ENCODE results near the gene SUPT3H.

Gene SUPT3H

DNA sequence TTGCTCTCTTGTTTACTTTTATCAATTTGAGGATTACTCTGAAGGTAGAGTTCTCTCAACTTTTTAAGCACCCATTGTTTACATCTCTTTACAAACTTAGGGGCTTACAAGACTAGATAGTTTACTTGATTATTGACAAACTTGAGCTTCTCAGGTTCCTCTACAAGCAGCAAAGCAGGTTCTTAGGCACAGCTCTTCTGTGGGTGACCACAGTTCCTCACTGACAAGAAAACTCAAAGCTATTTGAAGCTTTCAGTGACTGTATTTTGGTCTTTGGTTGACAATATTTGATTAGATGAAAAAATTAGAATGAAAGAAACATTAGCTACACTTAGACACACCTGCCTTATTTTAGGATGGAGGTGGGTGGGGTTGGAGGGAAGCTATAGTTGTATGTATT, 376.9 kb downstream of the SUPT3H start:
- DNase-seq, result no peak

DNA sequence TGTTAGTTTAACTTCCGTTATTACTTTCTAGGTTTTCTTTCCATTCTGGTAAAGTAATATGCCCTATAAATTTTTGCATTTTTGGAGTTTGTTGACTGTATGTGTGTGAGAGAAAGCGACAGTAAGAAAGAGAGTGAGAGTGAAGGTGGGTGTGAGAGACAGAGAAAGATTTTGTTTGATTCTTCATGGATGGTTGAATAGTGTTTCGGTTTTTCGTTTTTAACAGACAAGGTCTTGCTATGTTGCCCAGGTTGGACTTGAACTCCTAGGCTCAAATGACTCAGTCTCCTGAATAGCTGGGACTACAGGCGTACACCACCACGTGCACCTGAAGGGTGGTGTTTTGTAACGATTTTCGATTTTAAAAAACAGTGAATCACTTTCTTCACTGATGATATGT, 378.7 kb downstream of the SUPT3H start:
- DNase-seq, result no peak

DNA sequence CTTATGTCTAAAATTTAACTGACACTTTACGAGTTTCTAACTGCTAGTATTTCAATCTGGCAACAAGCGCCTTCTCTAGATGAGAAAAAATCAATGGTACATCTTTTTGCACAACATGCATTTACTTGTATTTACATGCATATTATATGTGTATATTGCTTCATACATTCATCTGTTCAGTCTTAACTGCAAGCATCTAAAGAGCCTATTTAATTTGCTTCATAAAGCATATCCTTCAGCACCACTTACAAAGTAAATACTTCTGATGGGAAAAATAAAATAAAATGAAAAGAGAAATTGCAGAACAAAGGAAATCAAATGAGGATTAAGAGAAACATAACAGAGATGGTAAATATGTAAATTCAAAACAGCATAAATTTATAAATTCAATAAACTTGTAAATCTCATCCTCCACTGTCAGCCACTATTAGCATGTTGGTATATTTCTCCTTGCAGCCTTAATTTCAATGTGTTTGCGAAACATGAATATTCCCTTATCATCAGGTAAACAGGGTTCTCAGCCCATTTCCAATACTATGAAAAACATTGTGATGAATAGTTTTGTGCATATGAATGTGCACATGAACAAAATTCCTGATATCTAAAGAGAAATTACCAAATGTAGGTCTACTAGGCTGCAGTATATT, 382.1 kb downstream of the SUPT3H start:
- DNase-seq, result no peak

DNA sequence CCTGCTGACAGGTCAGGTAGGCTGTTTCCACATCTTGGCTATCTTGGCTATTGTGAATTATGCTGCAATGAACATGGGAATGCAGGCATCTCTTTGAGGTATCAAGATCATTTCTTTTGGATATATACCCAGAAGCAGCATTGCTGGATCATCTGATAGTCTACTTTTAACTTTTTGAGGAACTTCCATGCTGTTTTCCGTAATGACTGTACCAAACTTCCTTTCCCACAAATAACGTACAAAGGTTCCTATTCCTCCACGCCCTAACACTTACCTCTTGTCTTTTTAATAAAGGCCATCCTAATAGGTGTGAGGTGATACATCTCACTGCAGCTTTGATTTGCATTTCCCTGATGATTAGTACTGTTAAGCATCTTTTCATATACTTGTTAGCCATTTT, 388.3 kb downstream of the SUPT3H start:
- DNase-seq, result no peak

DNA sequence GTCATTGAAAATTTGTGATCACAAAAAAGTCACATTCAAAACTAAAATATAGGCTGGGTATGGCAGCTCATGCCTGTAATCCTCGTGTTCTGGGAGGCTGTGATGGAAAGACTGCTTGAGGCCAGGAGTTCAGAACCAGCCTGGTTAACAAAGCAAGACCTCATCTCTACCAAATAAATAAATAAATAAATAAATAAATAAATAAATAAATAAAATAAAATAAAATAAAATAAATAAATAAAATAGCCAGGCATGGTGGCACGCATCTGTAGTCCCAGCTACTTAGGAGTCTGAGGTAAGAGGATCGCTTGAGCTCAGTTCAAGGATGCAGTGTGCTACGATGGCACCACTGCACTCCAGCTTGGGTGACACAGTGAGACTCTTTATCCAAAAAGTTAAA, 392.7 kb downstream of the SUPT3H start:
- no peak for DNase-seq

DNA sequence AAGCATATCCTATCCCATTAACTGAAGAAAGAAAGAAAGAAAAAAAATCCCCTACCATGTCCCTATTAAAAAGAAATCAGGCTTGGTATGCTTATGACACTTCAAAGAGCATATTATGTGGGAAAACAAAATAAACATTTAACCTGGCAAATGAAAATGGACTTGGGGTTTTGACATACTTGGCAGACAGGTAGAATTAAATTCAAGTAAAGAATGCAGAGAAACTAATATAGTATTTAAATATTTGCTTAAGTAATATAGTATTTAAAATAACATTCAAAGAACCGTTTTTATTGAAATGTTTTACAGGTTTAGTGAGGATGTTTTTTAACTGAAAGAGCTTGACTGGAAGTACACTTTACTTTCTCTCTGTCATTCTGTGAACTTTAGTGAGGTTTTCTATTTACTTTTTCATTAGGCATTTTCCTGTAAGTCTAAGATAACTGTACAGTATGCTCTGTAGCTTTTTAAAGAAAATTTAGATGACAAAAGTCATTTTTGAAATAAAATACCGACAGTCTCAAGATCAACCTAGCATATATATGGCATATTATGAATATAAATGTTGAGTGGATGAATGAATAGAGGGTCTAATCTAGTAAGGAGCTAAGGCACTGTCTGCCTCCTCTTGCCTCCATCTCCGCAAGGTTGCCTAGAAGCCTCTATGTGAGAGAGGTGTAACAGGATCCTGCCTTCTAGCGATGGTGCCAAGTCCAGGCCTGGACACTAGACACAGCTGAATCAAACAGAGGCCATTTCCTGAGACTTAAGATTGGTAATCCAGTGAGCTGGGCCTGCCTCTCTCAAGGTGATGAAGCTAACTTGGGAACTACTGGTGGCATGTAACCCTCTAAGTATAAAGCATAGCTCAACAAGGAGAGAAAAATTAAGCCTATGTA, 394.0 kb downstream of the SUPT3H start:
- DNase-seq, result no peak

DNA sequence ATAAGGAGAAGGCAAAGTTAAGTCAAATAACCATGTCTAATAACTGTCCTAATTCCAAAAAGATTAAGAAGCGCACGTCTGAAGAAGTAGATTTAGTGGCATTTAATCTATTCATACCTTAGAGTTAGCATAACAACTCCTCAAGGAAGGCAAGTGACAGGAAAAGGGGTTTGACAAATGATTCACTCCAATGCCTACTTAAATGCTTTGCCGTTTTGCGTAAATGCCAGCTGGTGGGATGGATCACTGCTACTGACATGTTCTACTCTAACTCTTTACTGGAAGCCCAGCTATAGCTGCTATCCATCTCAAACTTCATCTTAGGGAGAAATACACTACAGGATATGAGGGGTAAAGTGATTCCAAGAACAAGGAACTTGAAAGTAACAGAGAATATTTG, 396.9 kb downstream of the SUPT3H start:
- no peak for DNase-seq

DNA sequence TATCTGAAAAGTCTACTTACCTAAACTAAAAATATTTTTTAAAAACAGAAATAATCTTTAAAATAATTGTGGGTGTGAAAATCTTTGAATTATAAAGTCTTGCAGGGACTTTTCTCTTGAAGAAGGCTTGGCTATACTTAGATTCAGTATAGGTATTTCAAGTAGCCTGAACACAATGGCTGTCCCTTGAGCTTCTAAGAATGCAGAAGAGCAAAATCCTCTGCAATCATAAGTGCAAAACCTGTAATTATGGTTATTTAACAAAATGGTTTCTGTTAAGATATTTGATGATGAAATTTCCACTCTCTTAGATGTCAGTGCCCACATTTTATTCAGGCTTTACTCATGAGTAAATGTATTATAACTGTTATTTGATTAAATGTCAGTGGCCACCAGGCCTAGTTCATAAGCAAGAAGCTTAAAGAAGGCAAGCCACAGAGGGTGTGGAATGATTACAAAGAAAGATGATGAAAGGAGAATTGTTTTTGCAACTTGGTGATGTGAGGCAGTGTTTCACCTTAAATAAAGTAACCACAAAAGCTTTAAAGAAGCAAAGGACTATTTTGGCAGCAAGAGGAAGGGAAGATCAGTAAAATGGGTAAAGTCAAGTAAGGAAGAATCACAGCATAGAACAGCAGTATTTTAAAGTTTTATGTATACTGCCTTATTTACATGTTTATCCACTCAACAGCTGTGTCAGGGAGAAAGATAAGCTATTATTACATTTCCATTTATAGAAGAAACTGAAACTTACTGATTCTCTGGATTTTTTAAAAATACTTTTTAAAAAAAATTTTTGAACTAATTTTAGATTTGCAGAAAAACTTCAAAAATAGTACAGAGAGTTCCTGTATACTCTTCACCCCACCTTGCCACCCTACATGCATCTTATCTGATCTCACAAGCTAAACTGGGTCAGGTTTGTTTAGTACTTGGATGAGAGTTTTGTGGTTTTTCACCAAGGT, 400.8 kb downstream of the SUPT3H start:
- no peak for DNase-seq

DNA sequence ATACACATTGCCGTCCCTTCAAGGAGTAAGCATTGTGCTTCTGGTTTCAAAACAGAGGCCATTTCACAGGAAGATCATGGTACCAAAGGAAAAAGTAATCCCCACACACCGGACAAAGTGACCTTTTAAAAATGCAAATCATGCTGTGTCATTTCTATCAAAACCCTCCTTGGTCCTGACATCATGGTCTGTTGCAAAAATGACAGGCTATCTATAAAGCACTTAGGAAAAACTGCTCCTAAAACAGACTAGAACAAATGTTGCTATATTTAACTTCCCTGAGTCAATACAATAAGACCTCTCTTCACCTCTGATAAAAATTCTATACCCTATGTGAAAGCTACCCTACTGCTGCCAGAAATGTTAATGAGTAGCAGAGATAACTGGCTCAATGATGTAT, 403.2 kb downstream of the SUPT3H start:
- DNase-seq, result no peak

DNA sequence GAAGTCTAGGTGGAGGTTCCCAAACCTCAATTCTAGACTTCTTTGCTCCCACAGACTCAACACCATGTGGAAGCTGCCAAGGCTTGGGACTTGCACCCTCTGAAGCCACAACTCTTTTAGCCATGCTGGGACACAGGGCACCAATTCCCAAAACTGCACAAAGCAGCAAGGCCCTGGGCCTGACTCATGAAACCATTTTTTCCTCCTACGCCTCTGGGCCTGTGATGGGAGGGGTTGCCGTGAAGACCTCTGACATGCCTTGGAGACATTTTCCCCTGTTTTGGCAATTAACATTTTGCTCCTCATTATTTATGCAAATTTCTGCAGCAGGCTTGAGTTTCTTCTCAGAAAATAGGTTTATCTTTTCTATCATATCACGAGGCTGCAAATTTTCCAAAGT, 405.0 kb downstream of the SUPT3H start:
- no peak for DNase-seq

DNA sequence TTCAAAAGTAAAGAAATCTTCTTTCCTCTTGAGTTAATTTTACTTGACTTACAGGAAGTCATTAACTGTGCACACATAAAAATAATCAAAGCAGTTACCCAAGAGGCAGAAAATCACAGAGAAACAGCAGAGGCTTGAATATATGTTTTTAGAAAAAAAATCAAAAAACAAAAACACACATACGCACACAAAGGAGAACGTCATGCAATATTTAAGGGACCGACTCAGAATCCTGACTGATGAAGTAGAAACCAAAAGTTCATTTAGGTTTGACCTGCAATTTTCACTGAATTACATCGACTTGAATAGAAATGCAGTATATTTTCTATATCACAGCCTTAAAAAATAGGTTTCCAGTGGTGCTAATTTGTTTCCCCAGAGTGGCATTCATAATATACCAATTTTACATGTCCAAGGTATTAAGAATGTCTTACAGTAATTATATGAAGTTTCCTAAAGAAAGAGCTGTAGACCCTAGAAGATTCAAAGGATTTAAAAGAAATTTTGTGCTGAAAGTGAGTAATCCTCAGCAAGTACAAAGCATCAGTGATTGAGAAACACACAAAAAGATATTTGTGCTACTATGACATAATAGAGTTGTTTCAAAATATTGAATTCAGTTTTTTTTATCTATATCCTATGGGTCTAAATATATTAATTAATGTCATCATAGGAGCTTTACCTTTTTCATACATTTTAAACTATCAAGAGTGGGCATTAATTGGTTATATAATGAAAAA, 408.1 kb downstream of the SUPT3H start:
- no peak for DNase-seq

DNA sequence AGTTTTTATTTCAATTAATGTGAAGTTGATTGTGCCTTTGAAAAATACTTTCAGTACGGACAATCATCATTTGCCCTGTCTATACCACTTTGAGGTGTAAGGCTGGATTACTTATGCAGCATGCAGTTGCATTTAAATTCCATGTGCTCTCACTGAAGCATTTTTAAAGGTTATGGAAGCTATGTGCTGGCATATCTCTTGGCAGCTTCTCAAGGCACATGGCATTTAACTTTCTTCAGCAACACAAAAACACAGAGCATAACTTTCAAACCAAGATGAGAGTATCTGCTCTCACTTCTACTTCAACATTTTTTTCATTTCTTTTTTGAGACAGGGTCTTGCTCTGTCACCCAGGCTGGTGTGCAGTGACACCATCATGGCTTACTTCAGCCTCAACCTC, 410.3 kb downstream of the SUPT3H start:
- DNase-seq, result no peak

DNA sequence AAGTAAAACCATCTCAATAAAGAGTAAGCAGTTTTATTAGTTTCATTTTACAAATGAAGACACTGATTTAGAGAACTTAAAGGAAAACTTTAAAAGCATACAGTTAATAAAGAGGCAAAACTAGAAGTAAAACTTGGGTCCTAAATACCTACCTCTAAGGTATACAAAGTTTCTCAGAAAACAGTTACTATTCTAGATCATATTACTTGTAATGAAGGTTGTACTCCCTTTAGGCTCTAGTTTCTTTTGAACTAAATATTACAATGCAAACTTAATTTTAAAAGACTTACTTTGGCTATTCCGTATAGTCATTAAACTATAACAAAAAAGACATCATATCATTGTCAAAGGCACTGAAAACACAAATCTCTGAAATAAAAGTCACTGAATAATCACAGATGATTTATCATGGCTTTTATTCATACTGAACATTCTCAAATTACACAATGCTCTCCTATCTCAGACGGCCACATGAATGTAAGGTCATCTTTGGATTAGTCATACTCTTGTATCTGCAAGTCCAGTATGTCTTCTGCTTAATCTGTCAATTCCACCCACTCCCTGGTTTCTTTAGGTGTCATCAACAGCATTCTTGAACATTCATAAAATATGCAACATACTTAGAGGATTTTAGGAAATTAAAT, 411.2 kb downstream of the SUPT3H start:
- DNase-seq, result no peak

DNA sequence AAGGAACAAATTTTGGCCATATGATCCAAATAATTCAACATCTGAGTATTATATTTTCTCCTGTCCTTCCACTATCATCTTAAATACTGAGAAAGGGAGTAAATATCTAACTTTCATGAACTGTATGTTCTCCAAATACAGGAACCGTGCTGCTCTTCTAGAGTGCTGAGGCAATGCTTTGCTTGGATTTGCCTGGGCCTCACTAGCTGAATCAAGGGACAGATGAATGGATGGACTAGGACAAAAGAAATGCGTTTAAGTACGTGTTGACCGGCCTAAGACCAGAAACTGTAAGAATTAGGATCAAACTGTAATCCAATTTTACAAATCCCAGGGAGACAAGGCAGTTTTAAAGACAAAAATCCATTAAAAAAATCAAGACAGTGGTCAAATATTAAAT, 412.0 kb downstream of the SUPT3H start:
- no peak for DNase-seq

DNA sequence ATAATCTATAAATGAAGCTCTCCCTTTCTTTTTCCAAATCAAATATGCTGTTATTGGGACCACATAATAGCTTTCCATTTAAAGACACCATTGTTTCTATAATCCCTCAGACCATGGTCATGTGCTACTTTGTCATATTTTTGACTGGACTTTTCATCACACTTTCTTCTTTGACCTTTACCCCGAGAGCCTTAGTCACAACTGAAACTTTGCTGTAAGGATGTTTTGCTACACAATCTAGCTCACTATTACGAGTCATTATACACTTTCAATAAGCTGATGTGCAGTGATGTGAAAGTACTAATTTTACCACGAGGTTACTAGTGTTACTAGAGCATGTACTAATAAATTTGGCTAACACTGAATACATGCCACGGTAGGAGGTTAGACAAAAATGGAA, 416.8 kb downstream of the SUPT3H start:
- no peak for DNase-seq

DNA sequence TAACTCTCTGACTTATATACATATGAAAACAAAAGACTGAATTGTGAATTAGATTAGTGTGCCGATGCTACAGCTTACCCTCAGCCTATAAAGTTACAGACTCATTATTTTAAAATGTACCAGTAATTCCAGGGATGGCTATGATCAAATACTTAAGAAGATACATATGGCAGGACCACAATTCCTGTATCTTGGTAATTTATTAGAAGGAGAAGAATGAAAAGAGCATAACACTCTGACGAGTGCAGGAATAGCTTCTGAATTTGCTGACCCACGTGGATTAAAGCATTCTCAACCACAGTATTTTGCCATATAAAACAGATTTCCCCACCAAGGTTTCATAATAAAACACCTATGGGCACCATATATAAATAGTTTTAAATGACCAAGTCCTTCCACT, 418.1 kb downstream of the SUPT3H start:
- no peak for DNase-seq

DNA sequence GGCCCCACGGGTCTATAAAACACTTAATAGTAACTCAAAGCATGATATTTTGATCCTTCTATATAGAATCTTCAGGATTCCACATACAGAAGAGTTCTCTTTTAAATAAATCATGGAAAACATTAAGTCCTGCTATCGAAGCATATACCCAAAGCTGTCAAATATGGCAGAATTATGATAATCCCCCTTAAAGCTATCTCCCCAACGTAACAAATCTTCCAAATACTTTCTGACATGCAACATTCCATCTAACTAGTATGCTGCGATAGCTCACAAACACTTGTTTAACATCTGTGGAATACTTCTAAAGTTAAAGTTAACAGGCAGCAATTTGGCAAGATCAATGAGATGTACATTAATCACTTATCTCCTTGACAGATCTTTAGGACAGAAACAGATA, 420.6 kb downstream of the SUPT3H start:
- no peak for DNase-seq

DNA sequence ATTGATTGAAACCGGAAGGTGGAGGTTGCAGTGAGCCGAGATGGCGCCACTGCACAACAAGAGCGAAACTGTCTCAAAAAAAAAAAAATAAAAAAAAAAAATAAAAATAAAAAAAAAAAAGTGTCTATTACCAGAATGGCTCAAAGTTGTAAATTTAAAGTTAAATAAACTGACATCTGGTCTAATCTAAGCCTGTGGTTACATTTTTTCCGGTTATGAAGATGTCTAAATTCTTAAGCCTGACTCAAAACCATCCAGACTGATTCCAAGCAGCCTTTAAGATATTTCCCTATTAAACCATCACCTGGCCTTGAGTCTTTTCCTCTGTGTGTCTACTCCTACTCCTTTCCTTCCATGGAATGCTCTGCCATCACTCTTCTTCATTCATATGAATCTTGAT, 421.3 kb downstream of the SUPT3H start:
- DNase-seq, result no peak

DNA sequence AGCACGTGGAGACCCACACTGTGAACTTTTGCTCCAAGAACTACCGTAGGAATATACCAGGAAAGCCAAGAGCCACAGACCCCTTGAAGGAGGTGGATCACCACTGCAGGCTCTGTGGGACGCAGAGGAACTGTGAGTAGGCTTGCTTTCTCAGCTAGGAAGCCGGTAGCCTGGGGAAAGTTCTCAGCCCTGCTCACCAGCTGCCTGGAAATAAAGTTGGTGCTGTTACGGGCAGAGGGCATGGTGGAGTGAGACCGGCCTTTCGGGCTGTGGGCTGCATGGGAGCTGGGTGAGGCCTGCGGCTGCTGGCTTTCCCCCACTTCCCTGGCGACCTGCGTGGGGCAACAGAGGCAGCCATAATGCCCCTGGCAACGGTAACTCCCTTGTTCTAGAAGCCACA, 422.6 kb downstream of the SUPT3H start:
- DNase-seq, result no peak

DNA sequence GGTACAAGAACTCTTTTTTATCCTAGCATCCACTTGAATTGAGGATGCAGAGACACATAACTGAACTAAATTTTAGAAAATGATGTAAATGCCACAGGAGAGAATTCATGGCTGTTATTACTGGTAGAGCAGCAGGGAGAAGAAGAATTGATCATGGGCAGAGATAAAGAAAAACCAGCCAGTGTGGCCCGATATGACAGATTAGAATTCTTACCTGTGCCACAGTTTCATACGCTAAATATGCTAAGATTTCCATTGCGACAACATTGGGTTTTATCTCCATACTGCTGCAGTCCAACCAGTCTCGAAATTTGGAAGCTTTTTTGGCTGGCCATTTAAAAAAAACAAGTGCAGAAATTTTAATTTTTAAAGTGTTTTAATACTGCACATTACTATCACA, 423.5 kb downstream of the SUPT3H start:
- DNase-seq, result no peak

DNA sequence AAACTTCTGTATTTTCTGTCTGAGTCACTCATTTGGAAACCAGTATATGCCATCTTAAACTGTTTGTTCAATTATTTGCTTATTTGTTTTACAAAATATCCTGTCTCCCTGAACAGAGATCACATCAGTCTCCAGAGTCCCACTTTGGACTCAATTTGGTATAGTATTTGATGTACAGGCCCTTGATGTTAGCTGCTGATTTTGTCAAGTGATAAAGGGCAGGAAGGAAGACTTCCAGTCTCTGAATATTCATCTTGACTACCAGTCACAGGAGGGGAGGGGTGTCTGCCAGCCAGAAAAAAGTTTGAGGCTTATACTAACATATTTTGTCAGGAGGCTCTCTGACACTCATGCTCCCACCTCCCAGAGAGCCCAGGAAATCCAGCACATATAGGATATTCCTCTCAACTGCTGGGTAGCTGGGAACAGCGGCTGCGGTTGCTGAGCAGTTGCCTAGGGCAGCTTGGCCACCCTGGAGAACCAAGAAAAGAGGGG, 426.4 kb downstream of the SUPT3H start:
- no peak for DNase-seq

Data from right kidney (tissue), 1 donor.